Calu3 (cell line): Measurements from ENCODE around the gene METTL24. TPM values are rescaled to one million over a fixed set of nuclear protein-coding genes. Genes with fewer than 3 reads are reported as not detected.
"Not testable (repeated sequence)": the region's sequence is repeated elsewhere in the genome, so short reads cannot be mapped to it uniquely, and the experiment has no call there.

Experiments
- BruUV-seq: library from RNA; stranded (reverse); fragments of 400-500 nt; replicated peaks from 2 replicates; lab custom pipeline; 2021; lab: Mats Ljungman, UMichigan
- CTCF ChIA-PET: fragments of 300-600 bp; sonication (Branson Sonifier 250); formaldehyde crosslinking; loops from one replicate; lab custom pipeline; 2022; ENCODE audit warnings: antibody characterized with exemption; lab: Charles Lee
- DNase-seq: peaks from one replicate; pipeline ENCODE4 v3.0.0; 2022
- H3K27ac Mint-ChIP-seq: one replicate; pipeline ENCODE4 v1.8.0; 2022; ENCODE audit warnings: mixed read lengths; ENCODE audit not compliant: unreplicated experiment
- H3K27me3 Mint-ChIP-seq: one replicate; pipeline ENCODE4 v1.8.0; 2022; ENCODE audit warnings: mixed read lengths; ENCODE audit not compliant: unreplicated experiment
- H3K36me3 Mint-ChIP-seq: one replicate; pipeline ENCODE4 v1.8.0; 2022; ENCODE audit warnings: mild to moderate bottlenecking, moderate library complexity, mixed read lengths; ENCODE audit not compliant: insufficient read depth, unreplicated experiment
- H3K4me1 Mint-ChIP-seq: one replicate; pipeline ENCODE4 v1.8.0; 2022; ENCODE audit warnings: mild to moderate bottlenecking, low read depth, mixed read lengths; ENCODE audit not compliant: unreplicated experiment
- H3K4me3 Mint-ChIP-seq: one replicate; pipeline ENCODE4 v1.8.0; 2022; ENCODE audit warnings: mild to moderate bottlenecking, low read depth, moderate library complexity, mixed read lengths; ENCODE audit not compliant: unreplicated experiment
- H3K9me3 Mint-ChIP-seq: one replicate; pipeline ENCODE4 v1.8.0; 2022; ENCODE audit warnings: low read depth, mixed read lengths; ENCODE audit not compliant: unreplicated experiment
- CTCF ChIP-seq: fragments of 200-600 bp; IDR thresholded peaks from one replicate; pipeline ENCODE4 v1.8.0; 2022; ENCODE audit warnings: antibody characterized with exemption; ENCODE audit not compliant: unreplicated experiment
- intact Hi-C: fragments of 100-400 bp; cut with micrococcal nuclease; formaldehyde crosslinking; loops from one replicate; pipeline ENCODE4 v1.10.0; 2022; ENCODE audit not compliant: unreplicated experiment
- total RNA-seq: library from RNA; stranded (reverse); gene quantifications from 2 replicates; pipeline ENCODE4 v1.2.3, GENCODE V29; 2022

The METTL24 gene
- total RNA-seq, 1 experiment from 2014 or later = not detected

DNA sequence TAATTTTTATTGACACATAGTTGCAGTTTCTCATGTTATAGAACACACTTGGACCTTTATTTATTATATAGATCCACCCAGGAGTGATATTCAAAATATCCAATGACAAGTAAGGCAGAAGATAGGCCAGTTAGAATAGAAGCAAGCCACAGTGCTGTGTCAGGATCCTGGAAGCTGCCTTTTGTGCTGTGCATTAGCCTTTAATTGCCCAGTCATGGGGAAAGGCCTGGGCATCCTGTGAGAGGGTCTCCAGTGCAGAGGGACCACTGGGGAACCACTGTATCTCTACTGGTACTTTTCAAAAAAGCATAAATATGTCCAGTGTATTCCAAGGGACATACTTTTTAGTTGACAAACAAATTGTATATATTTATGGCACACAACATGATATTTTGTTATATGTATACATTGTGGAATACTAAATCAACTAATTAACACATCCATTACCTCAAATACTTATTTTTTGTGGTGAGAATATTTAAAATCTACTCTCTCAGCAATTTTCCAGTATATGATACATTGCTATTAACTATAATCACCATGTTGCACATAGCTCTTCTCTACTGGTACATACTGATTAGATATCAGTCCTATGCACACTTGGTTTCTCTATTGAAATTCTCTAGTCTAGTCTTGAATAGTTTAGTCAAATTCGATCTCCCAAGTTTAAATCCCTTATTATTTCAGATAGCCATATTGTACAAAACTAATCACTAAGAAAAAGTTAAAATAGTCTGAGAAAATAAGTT lies 118.4 kb downstream of the METTL24 start:
- H3K27ac Mint-ChIP-seq = no peak overlapping the region
- H3K27me3 Mint-ChIP-seq = no peaks in the 10 kb centered on the region
- no peaks in the 10 kb centered on the region for H3K4me1 Mint-ChIP-seq
- intact Hi-C loops = no loop called here
- CTCF ChIA-PET = no interaction called here
- no TSS peak for BruUV-seq
- DNase-seq = no peak
- no peak overlapping the region for H3K4me3 Mint-ChIP-seq
- H3K36me3 Mint-ChIP-seq = no peaks in the 10 kb centered on the region
- no peak for TF ChIP-seq CTCF
- no peaks in the 10 kb centered on the region for H3K9me3 Mint-ChIP-seq

GRCh38 chr6:110236007-110236406 lies 122.1 kb downstream of the METTL24 start:
- BruUV-seq, CTCF ChIA-PET, H3K4me1 Mint-ChIP-seq: not testable (repeated sequence)

GRCh38 chr6:110233770-110234374 lies 124.3 kb downstream of the METTL24 start:
- H3K4me1 Mint-ChIP-seq = no peaks in the 10 kb centered on the region
- no peaks in the 10 kb centered on the region for H3K27me3 Mint-ChIP-seq
- no peaks in the 10 kb centered on the region for H3K9me3 Mint-ChIP-seq
- H3K36me3 Mint-ChIP-seq = no peaks in the 10 kb centered on the region
- CTCF ChIA-PET = interaction anchor here (0.6 kb wide), 1 partner anchor 801 kb away, joined by 4 read pairs; no protein-coding TSS in a partner anchor
- no peak overlapping the region for H3K4me3 Mint-ChIP-seq
- no peak overlapping the region for H3K27ac Mint-ChIP-seq
- no TSS peak for BruUV-seq
- intact Hi-C loops = no loop called here
- TF ChIP-seq CTCF = no peak
- no peak for DNase-seq

More at GRCh38 chr6:110236007-110236406, 122.1 kb downstream of the METTL24 start:
- intact Hi-C loops, DNase-seq, H3K9me3 Mint-ChIP-seq, H3K27ac Mint-ChIP-seq, H3K4me3 Mint-ChIP-seq, H3K36me3 Mint-ChIP-seq, H3K27me3 Mint-ChIP-seq: not testable (repeated sequence)

- DNase-seq = no peak
- Mint-ChIP-seq H3K9me3 (no peaks in the 10 kb centered on the region), H3K36me3 (no peaks in the 10 kb centered on the region), H3K27ac (no peak overlapping the region), H3K27me3 (no peaks in the 10 kb centered on the region), H3K4me3 (no peak overlapping the region), H3K4me1 (no peaks in the 10 kb centered on the region)
- no TSS peak for BruUV-seq
- TF ChIP-seq CTCF = no peak
- CTCF ChIA-PET = no interaction called here
- intact Hi-C loops = no loop called here
Measured at GRCh38 chr6:110232450-110232849, 125.7 kb downstream of the METTL24 start.

DNA sequence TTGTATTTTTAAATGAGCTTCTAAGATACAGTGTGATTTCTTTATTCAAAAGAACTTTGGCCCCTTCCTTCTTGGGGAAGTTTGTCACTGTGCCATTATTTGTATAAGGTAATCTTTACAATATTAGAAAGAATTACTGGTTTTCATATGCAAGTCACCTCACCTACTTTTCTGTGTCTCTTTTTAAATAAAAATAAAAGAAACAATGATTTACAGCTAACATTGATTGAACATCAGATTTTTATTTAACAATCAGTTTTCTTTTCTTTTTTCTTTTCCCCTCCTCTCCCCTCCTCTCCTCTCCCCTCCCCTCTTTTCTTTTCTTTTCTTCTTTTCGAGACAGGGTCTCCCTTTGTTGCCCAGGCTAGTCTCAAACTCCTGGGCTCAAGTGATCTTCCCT lies 131.9 kb downstream of the METTL24 start:
- intact Hi-C loops = no loop called here

More for the DNA sequence above, 131.9 kb downstream of the METTL24 start:
- no TSS peak for BruUV-seq
- CTCF ChIA-PET = no interaction called here
- no peaks in the 10 kb centered on the region for H3K9me3 Mint-ChIP-seq
- H3K36me3 Mint-ChIP-seq = peaks cover 6% of the 10 kb centered on the region
- no peak for TF ChIP-seq CTCF
- no peak for DNase-seq
- H3K4me3 Mint-ChIP-seq = no peak overlapping the region
- no peaks in the 10 kb centered on the region for H3K4me1 Mint-ChIP-seq
- no peaks in the 10 kb centered on the region for H3K27me3 Mint-ChIP-seq
- no peak overlapping the region for H3K27ac Mint-ChIP-seq
